Esophagus squamous epithelium (tissue), 4 donors: ENCODE data around the gene XG.

Experiments
- CTCF ChIP-seq, 6 experiments: fragments of 450-650 bp in 4 of 6; fragments of 200-600 bp in 2 of 6; sonication (generic) in 2 of 6; IDR thresholded peaks; one replicate each; pipeline ENCODE4 v1.5.1; 2016 to 2019; ENCODE audit warnings: antibody characterized with exemption in 6 of 6, mild to moderate bottlenecking in 4 of 6, moderate library complexity in 4 of 6
- POLR2A ChIP-seq, 4 donors: fragments of 450-650 bp; IDR thresholded peaks; one replicate each; pipeline ENCODE4 v1.6.1; 2017; ENCODE audit warnings: antibody characterized with exemption in 4 of 4, mild to moderate bottlenecking in 4 of 4, moderate library complexity in 3 of 4

DNA sequence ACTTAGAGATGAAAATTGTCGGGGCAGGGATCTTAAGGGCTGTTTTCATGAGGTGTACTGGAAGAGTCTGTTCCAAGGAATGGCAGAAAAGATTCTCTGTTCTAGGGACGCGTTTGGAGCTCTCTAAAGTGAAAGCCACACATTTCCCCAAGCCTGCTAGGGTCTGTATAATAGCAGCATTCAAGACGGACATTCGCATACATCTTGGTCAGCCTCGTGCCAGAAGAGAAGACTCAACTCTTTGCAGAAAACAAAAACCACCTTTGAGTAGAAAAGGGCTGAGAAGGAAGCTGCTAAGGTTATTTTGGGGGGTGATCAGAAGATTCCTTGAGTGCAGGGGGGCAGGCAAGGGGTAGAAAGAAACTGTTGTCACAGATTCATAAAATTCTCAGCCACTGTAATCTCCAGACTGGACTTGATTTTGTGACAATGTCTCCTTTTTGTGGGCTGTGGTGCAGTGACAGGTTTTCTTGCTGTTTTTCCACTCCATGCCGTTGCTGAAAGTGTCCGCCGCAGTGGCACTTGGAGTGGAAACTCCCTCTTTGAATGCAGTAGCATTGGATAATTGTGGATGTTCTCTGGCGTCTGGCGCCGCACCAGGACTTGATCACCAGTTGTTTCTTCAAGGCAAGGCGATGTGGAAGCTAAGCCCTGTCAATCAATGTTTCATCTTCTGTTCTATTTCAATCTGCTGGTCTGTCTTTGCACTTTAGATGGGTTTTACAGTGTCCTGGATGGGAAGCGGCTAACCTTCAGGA lies 79.8 kb downstream of the XG start:
- no peak for TF ChIP-seq CTCF (IDR thresholded peaks at IDR 0.05)
- no peak for TF ChIP-seq POLR2A (IDR thresholded peaks at IDR 0.05)
